Stimulated activated CD8-positive, alpha-beta memory T cell treated with anti-CD3 and anti-CD28 coated beads, Interleukin-15, amount 100 ng/mL, for 1 hour (primary cell): ENCODE results near the gene BOLA3.
"Not testable (repeated sequence)": the region's sequence is repeated elsewhere in the genome, so short reads cannot be mapped to it uniquely, and the experiment has no call there.

ENCODE experiments used
- DNase-seq: peaks from one replicate; pipeline ENCODE4 v3.0.0-alpha.2; 2020; ENCODE audit warnings: low read depth

BOLA3 gene

DNA sequence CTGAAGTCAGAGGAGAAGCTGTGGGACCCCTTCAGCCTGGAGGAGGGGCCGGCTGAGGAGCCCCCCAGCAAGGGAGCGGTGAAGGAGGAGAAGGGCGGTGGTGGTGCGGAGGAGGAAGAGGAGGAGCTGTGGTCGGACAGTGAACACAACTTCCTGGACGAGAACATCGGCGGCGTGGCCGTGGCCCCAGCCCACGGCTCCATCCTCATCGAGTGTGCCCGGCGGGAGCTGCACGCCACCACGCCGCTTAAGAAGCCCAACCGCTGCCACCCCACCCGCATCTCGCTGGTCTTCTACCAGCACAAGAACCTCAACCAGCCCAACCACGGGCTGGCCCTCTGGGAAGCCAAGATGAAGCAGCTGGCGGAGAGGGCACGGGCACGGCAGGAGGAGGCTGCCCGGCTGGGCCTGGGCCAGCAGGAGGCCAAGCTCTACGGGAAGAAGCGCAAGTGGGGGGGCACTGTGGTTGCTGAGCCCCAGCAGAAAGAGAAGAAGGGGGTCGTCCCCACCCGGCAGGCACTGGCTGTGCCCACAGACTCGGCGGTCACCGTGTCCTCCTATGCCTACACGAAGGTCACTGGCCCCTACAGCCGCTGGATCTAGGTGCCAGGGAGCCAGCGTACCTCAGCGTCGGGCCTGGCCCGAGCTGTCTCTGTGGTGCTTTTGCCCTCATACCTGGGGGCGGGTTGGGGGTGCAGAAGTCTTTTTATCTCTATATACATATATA is 46.0 kb downstream of the BOLA3 start:
- no peak for DNase-seq

DNA sequence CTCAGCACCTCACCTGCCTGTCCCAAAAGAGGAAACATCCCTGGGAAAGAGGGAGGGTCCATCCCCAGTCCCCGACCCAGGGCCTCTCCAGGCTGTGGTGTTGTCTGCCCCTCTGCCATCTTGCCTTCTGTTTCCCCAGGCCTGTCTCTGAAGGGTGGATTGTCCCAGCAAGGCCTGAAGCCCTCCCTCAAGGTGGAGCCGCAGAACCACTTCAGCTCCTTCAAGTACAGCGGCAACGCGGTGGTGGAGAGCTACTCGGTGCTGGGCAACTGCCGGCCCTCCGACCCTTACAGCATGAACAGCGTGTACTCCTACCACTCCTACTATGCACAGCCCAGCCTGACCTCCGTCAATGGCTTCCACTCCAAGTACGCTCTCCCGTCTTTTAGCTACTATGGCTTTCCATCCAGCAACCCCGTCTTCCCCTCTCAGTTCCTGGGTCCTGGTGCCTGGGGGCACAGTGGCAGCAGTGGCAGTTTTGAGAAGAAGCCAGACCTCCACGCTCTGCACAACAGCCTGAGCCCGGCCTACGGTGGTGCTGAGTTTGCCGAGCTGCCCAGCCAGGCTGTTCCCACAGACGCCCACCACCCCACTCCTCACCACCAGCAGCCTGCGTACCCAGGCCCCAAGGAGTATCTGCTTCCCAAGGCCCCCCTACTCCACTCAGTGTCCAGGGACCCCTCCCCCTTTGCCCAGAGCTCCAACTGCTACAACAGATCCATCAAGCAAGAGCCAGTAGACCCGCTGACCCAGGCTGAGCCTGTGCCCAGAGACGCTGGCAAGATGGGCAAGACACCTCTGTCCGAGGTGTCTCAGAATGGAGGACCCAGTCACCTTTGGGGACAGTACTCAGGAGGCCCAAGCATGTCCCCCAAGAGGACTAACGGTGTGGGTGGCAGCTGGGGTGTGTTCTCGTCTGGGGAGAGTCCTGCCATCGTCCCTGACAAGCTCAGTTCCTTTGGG is 47.2 kb downstream of the BOLA3 start:
- no peak for DNase-seq

- DNase-seq, result no peak
These were observed 47.9 kb downstream of the BOLA3 start for GRCh38 chr2:74099835-74100234.

- no peak for DNase-seq
These were observed 48.4 kb downstream of the BOLA3 start for GRCh38 chr2:74099271-74099670.

DNA sequence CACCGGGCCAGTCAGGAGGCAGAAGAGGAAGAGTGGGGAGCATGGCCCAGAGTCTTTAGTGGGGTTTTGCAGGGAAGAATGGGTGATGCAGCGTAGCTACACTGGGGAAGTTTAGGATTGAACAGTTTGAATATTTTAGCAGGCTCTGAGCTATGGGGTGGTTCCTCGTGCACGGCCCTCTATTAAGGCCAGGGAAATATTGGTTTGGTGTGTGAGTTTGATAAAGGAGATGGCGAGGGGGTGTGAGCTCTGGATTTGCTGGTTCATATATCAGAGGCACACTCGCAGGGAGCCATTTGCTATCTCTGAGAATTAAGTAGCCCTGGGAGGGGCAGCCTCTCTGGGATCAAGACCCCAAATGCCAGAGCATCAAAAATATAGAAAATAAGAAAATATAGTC is 50.1 kb downstream of the BOLA3 start:
- no peak for DNase-seq

GRCh38 chr2:74096052-74096451 is 51.7 kb downstream of the BOLA3 start:
- DNase-seq, result no peak

GRCh38 chr2:74095632-74096031 is 52.1 kb downstream of the BOLA3 start:
- DNase-seq, result no peak

GRCh38 chr2:74094291-74094690 is 53.4 kb downstream of the BOLA3 start:
- DNase-seq, result no peak

DNA sequence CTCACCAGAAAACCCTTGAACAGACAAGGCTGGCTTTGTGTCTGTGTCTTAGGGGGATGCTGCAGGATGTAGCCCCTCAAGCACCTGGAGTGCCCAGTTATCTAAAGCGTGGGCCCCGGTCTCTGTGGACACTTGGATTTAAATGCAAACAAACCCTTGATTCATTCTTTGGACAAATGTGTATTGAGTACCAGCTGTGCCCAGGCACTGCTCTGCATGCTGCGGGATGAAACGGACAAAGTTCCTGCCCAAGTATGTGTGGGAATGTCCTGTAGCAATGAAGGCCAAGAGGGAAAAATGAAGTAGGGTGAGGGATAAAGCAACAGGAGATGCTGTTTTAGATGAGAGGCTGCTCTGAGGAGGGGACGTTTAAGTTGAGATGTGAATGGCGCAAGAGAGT is 53.9 kb downstream of the BOLA3 start:
- DNase-seq, result no peak

DNA sequence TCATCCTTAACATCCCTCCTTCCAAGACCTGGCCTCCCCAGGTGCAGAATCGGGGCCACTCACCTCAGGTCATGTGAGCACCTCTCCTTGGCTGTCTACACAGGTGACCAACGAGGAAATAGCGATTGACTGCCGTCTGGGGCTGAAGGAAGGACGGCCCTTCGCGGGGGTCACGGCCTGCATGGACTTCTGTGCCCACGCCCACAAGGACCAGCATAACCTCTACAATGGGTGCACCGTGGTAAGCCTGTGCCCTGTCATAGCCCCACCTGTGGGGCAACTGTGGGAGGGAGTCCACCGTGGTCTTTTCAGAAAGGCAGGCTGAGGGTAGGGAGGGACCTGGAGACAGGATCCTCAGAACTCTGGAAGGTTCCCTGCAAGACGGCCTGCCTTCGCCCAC is 54.3 kb downstream of the BOLA3 start:
- DNase-seq, result no peak

GRCh38 chr2:74092275-74092674 is 55.4 kb downstream of the BOLA3 start:
- no peak for DNase-seq

DNA sequence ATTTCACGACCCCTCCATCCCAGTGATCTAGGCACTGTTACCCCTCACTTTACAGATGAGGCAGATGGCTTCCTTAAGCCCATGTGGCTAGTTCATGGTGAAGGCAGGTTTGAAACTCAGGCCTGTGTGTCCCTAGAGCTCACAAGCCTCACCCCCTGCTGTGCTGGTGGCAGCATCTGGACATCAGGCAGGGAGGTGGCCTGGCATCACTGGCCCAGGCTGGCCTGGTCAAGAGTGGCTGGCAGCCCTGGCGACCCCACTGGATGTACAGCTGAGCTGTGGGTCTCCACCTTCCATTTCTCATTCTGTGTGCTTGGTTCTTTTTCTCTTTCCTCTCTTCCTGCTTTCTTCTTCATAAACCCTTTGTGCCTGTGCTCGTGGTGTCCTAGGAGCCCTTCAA is 56.3 kb downstream of the BOLA3 start:
- DNase-seq, result no peak

GRCh38 chr2:74089816-74090745 is 57.6 kb downstream of the BOLA3 start:
- DNase-seq, result no peak

- not testable (repeated sequence) for DNase-seq
These were observed 59.0 kb downstream of the BOLA3 start for GRCh38 chr2:74088676-74089075.

DNA sequence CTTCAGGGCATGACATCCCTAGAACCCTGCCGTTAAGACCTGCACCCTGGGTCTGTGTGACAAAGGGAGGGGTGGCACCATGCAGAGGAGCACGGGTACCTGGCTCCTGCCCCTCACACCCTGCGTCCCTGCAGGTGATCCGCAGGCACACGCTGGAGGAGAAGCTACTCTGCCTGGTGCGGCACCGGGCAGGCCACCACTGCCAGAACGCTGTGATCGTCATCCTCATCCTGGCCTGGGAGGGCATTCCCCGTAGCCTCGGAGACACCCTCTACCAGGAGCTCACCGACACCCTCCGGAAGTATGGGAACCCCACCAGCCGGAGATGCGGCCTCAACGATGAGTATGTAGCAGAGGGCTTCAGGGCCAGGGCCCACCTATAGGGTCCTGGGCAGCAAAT is 60.0 kb downstream of the BOLA3 start:
- DNase-seq, result no peak

- no peak for DNase-seq
These were observed 61.7 kb downstream of the BOLA3 start for GRCh38 chr2:74086021-74086420.
